ENCODE data around the gene C1orf21.

C1orf21 gene

GRCh38 chr1:184513421-184513820, 126.6 kb downstream of the C1orf21 start:
- TF ChIP-seq CTCF (conservative IDR thresholded peaks at IDR 0.05; ENCODE audit: low read length) (no peak), EZH2phosphoT487 (IDR thresholded peaks at IDR 0.05; ENCODE audit: borderline replicate concordance) (no peak)
- H3K4me2 ChIP-seq (ENCODE audit: low read depth, low read length, poor library complexity, severe bottlenecking) = no peak overlapping the region
- no peak overlapping the region for H3K4me3 ChIP-seq (ENCODE audit: low read length, poor library complexity, severe bottlenecking)
- H3K36me3 ChIP-seq (ENCODE audit: insufficient read depth, low read length) = no peaks in the 10 kb centered on the region
- no peaks in the 10 kb centered on the region for H3K9me2 ChIP-seq (replicated peaks; ENCODE audit: low read depth, low read length)
- no peaks in the 10 kb centered on the region for H3K27me3 ChIP-seq (ENCODE audit: insufficient read depth, low read length, poor library complexity, severe bottlenecking)
- no peaks in the 10 kb centered on the region for H3K4me1 ChIP-seq (ENCODE audit: insufficient read depth, low read length, poor library complexity, severe bottlenecking)
- no peaks in the 10 kb centered on the region for H3K79me2 ChIP-seq (ENCODE audit: insufficient read depth, low read length)
- no peaks in the 10 kb centered on the region for H3K9me3 ChIP-seq (ENCODE audit: insufficient read depth, low read depth, low read length)
- no peaks in the 10 kb centered on the region for H3F3A ChIP-seq (ENCODE audit: low read depth)
- H3K9ac ChIP-seq (ENCODE audit: low read depth, low read length, poor library complexity, severe bottlenecking) = no peak overlapping the region
- no peak overlapping the region for H2AFZ ChIP-seq (ENCODE audit: low read length)
- no peaks in the 10 kb centered on the region for H4K20me1 ChIP-seq (ENCODE audit: insufficient read depth, low read length, poor library complexity, severe bottlenecking)

- Histone ChIP-seq H3K4me1 (ENCODE audit: insufficient read depth, low read length, poor library complexity, severe bottlenecking) (no peaks in the 10 kb centered on the region), H3K4me3 (ENCODE audit: low read length, poor library complexity, severe bottlenecking) (no peak overlapping the region), H3K9me3 (ENCODE audit: insufficient read depth, low read depth, low read length) (no peaks in the 10 kb centered on the region), H3F3A (ENCODE audit: low read depth) (no peaks in the 10 kb centered on the region), H3K36me3 (ENCODE audit: insufficient read depth, low read length) (no peaks in the 10 kb centered on the region), H2AFZ (ENCODE audit: low read length) (no peak overlapping the region), H3K79me2 (ENCODE audit: insufficient read depth, low read length) (no peaks in the 10 kb centered on the region), H3K27me3 (ENCODE audit: insufficient read depth, low read length, poor library complexity, severe bottlenecking) (no peaks in the 10 kb centered on the region), H3K9ac (ENCODE audit: low read depth, low read length, poor library complexity, severe bottlenecking) (no peak overlapping the region), H3K9me2 (replicated peaks; ENCODE audit: low read depth, low read length) (no peaks in the 10 kb centered on the region), H3K4me2 (ENCODE audit: low read depth, low read length, poor library complexity, severe bottlenecking) (no peak overlapping the region), H4K20me1 (ENCODE audit: insufficient read depth, low read length, poor library complexity, severe bottlenecking) (no peaks in the 10 kb centered on the region)
- TF ChIP-seq CTCF (conservative IDR thresholded peaks at IDR 0.05; ENCODE audit: low read length) (no peak), EZH2phosphoT487 (IDR thresholded peaks at IDR 0.05; ENCODE audit: borderline replicate concordance) (no peak)
Measured at GRCh38 chr1:184513966-184514365, 127.1 kb downstream of the C1orf21 start.

- no peaks in the 10 kb centered on the region for H3K9me2 ChIP-seq (replicated peaks; ENCODE audit: low read depth, low read length)
- H3K36me3 ChIP-seq (ENCODE audit: insufficient read depth, low read length) = no peaks in the 10 kb centered on the region
Measured at GRCh38 chr1:184514447-184514846, 127.6 kb downstream of the C1orf21 start.

More at GRCh38 chr1:184514447-184514846, 127.6 kb downstream of the C1orf21 start:
- no peaks in the 10 kb centered on the region for H4K20me1 ChIP-seq (ENCODE audit: insufficient read depth, low read length, poor library complexity, severe bottlenecking)
- H3K4me3 ChIP-seq (ENCODE audit: low read length, poor library complexity, severe bottlenecking) = no peak overlapping the region
- no peak for TF ChIP-seq EZH2phosphoT487 (IDR thresholded peaks at IDR 0.05; ENCODE audit: borderline replicate concordance)
- no peak for TF ChIP-seq CTCF (conservative IDR thresholded peaks at IDR 0.05; ENCODE audit: low read length)
- H3K9ac ChIP-seq (ENCODE audit: low read depth, low read length, poor library complexity, severe bottlenecking) = no peak overlapping the region
- H3K4me2 ChIP-seq (ENCODE audit: low read depth, low read length, poor library complexity, severe bottlenecking) = no peak overlapping the region
- H2AFZ ChIP-seq (ENCODE audit: low read length) = no peak overlapping the region
- H3F3A ChIP-seq (ENCODE audit: low read depth) = no peaks in the 10 kb centered on the region
- H3K79me2 ChIP-seq (ENCODE audit: insufficient read depth, low read length) = no peaks in the 10 kb centered on the region
- no peaks in the 10 kb centered on the region for H3K4me1 ChIP-seq (ENCODE audit: insufficient read depth, low read length, poor library complexity, severe bottlenecking)
- no peaks in the 10 kb centered on the region for H3K9me3 ChIP-seq (ENCODE audit: insufficient read depth, low read depth, low read length)
- H3K27me3 ChIP-seq (ENCODE audit: insufficient read depth, low read length, poor library complexity, severe bottlenecking) = no peaks in the 10 kb centered on the region
